ENCODE results near the gene RFWD3.

Gene RFWD3

GRCh38 chr16:74651841-74652240 is 14.8 kb downstream of the RFWD3 start:
- H3K4me1 Mint-ChIP-seq, result no peaks in the 10 kb centered on the region
- no peak for TF ChIP-seq CTCF (IDR thresholded peaks at IDR 0.05; ENCODE audit: unreplicated experiment in 3 of 3)
- H3K4me3 Mint-ChIP-seq, result no peak overlapping the region
- peaks cover 45% of the 10 kb centered on the region for H3K36me3 Mint-ChIP-seq (ENCODE audit: low read depth)
- no peaks in the 10 kb centered on the region for H3K9me3 Mint-ChIP-seq
- H3K27ac Mint-ChIP-seq, result no peak overlapping the region
- no peaks in the 10 kb centered on the region for H3K27me3 Mint-ChIP-seq (ENCODE audit: low read depth)

- H3K36me3 Mint-ChIP-seq (ENCODE audit: low read depth), result peaks cover 43% of the 10 kb centered on the region
- H3K4me1 Mint-ChIP-seq, result no peaks in the 10 kb centered on the region
- H3K27ac Mint-ChIP-seq, result no peak overlapping the region
- TF ChIP-seq CTCF (IDR thresholded peaks at IDR 0.05; ENCODE audit: unreplicated experiment in 3 of 3), result peak; percentile 46 to 63 (median 50)
- H3K9me3 Mint-ChIP-seq, result no peaks in the 10 kb centered on the region
- H3K4me3 Mint-ChIP-seq, result no peak overlapping the region
- H3K27me3 Mint-ChIP-seq (ENCODE audit: low read depth), result no peaks in the 10 kb centered on the region
Measured at GRCh38 chr16:74650966-74651567, 15.6 kb downstream of the RFWD3 start.

GRCh38 chr16:74649839-74650504 is 16.7 kb downstream of the RFWD3 start:
- no peaks in the 10 kb centered on the region for H3K4me1 Mint-ChIP-seq
- peaks cover 38% of the 10 kb centered on the region for H3K36me3 Mint-ChIP-seq (ENCODE audit: low read depth)
- no peak overlapping the region for H3K4me3 Mint-ChIP-seq
- no peak overlapping the region for H3K27ac Mint-ChIP-seq
- no peaks in the 10 kb centered on the region for H3K27me3 Mint-ChIP-seq (ENCODE audit: low read depth)
- no peak for TF ChIP-seq CTCF (IDR thresholded peaks at IDR 0.05; ENCODE audit: unreplicated experiment in 3 of 3)
- H3K9me3 Mint-ChIP-seq, result no peaks in the 10 kb centered on the region

GRCh38 chr16:74641969-74642368 is 24.7 kb downstream of the RFWD3 start:
- no peaks in the 10 kb centered on the region for H3K27me3 Mint-ChIP-seq (ENCODE audit: low read depth)

GRCh38 chr16:74637742-74638453 is 28.8 kb downstream of the RFWD3 start:
- H3K4me3 Mint-ChIP-seq, result no peak overlapping the region
- no peaks in the 10 kb centered on the region for H3K9me3 Mint-ChIP-seq
- H3K36me3 Mint-ChIP-seq (ENCODE audit: low read depth), result peaks cover 50% of the 10 kb centered on the region
- no peak for TF ChIP-seq CTCF (IDR thresholded peaks at IDR 0.05; ENCODE audit: unreplicated experiment in 3 of 3)
- H3K27ac Mint-ChIP-seq, result peak overlapping the region in 1 of 3 experiments; percentile 80
- no peaks in the 10 kb centered on the region for H3K4me1 Mint-ChIP-seq
- H3K27me3 Mint-ChIP-seq (ENCODE audit: low read depth), result no peaks in the 10 kb centered on the region

More at GRCh38 chr16:74641969-74642368, 24.7 kb downstream of the RFWD3 start:
- H3K9me3 Mint-ChIP-seq, result no peaks in the 10 kb centered on the region
- peaks cover 46% of the 10 kb centered on the region for H3K36me3 Mint-ChIP-seq (ENCODE audit: low read depth)
- TF ChIP-seq CTCF (IDR thresholded peaks at IDR 0.05; ENCODE audit: unreplicated experiment in 3 of 3), result no peak
- no peak overlapping the region for H3K4me3 Mint-ChIP-seq
- no peaks in the 10 kb centered on the region for H3K4me1 Mint-ChIP-seq
- H3K27ac Mint-ChIP-seq, result no peak overlapping the region

Data from nephron (organoid).